ENCODE measurements around the gene ERC2.

DNA sequence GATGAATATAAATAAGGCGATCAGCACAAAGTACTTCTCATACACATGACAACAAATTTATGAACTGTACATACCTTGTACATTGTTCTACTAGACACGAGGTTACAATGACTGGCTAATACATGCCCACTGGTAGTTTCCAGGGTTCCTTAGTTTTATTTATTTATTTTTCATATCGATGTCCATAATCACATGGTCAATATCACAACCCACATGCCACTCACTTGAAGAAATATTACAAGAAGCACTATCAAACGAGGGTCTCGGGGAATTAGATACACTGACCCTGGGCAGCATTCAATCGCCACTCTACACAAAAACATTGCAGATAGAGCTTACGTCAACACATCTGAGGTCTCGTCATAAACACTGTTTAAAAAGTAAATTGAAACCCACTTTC, 959.9 kb downstream of the ERC2 start:
- TF ChIP-seq, protein P1, sequence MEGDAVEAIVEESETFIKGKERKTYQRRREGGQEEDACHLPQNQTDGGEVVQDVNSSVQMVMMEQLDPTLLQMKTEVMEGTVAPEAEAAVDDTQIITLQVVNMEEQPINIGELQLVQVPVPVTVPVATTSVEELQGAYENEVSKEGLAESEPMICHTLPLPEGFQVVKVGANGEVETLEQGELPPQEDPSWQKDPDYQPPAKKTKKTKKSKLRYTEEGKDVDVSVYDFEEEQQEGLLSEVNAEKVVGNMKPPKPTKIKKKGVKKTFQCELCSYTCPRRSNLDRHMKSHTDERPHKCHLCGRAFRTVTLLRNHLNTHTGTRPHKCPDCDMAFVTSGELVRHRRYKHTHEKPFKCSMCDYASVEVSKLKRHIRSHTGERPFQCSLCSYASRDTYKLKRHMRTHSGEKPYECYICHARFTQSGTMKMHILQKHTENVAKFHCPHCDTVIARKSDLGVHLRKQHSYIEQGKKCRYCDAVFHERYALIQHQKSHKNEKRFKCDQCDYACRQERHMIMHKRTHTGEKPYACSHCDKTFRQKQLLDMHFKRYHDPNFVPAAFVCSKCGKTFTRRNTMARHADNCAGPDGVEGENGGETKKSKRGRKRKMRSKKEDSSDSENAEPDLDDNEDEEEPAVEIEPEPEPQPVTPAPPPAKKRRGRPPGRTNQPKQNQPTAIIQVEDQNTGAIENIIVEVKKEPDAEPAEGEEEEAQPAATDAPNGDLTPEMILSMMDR (IDR thresholded peaks at IDR 0.05): no peak
- no peak for TF ChIP-seq EP300 (IDR thresholded peaks at IDR 0.05)
- no peak for TF ChIP-seq POLR2A (IDR thresholded peaks at IDR 0.05)

Measured in ovary (tissue), 3 donors.